SK-N-SH (cell line): ENCODE data around the gene HHIPL1.

Experiments used
- POLR2AphosphoS5 ChIP-seq: IDR thresholded peaks from 2 replicates; pipeline ENCODE4 v1.6.1; 2012; ENCODE audit warnings: low read depth, low read length
- RAD21 ChIP-seq: IDR thresholded peaks from 2 replicates; pipeline ENCODE4 v1.6.1; 2012; ENCODE audit warnings: mild to moderate bottlenecking, low read length
- RXRA ChIP-seq: IDR thresholded peaks from 2 replicates; pipeline ENCODE4 v1.4.0; 2012; ENCODE audit warnings: low read depth, mild to moderate bottlenecking, borderline replicate concordance
- SIN3A ChIP-seq: IDR thresholded peaks from 2 replicates; pipeline ENCODE4 v1.6.1; 2012; ENCODE audit warnings: low read depth, mild to moderate bottlenecking, low read length, moderate library complexity, borderline replicate concordance

DNA sequence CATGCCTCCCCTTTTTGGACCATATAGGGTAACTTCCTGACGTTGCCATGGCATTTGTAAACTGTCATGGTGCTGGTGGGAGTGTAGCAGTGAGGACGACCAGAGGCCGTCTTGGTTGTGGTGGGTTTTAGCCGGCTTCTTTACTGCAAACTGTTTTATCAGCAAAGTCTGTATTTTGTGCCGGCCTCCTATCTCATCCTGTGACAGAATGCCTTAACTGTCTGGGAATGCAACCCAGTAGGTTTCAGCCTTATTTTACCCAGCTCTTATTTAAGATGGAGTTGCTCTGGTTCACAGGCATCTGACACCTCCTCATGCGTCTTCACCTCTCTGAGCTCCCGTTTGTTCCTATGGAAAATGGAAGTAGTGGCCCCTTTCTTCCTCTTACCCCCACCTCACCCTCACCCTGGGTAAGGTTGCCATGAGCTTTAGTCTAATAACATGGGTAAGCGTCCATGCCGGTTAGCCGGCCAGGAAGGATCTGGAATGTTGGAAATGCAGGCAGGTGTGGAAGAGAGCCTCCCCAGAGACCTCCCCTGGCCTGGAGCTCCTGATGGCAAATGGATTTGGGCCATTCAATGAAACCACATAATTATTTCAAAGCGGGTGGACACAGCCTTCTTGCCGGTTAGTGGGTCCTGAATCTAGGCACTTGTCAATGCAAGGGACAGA, 18.6 kb downstream of the HHIPL1 start:
- TF ChIP-seq SIN3A (no peak), RAD21 (no peak), POLR2AphosphoS5 (no peak), RXRA (no peak)
